Rectal smooth muscle tissue (tissue), 1 donor: Measurements from ENCODE around the gene COPZ2.

Source experiments
- H3K27ac ChIP-seq: one replicate; pipeline ENCODE4 v1.7.0; 2013; ENCODE audit warnings: low read depth, low read length, inconsistent platforms
- H3K27me3 ChIP-seq: one replicate; pipeline ENCODE4 v1.7.0; 2013; ENCODE audit warnings: low read length; ENCODE audit not compliant: control insufficient read depth, insufficient read depth
- H3K36me3 ChIP-seq: one replicate; pipeline ENCODE4 v1.7.0; 2013; ENCODE audit warnings: low read length; ENCODE audit not compliant: control insufficient read depth, insufficient read depth
- H3K4me1 ChIP-seq: one replicate; pipeline ENCODE4 v1.7.0; 2013; ENCODE audit warnings: low read length; ENCODE audit not compliant: control insufficient read depth, insufficient read depth
- H3K4me3 ChIP-seq: one replicate; pipeline ENCODE4 v1.7.0; 2013; ENCODE audit warnings: low read length
- H3K9ac ChIP-seq: one replicate; pipeline ENCODE4 v1.7.0; 2013; ENCODE audit warnings: low read length

COPZ2 gene

GRCh38 chr17:47982091-47982617 is 55.4 kb downstream of the COPZ2 start:
- no peaks in the 10 kb centered on the region for H3K27me3 ChIP-seq
- H3K9ac ChIP-seq, result no peak overlapping the region
- peaks cover 34% of the 10 kb centered on the region for H3K36me3 ChIP-seq
- no peak overlapping the region for H3K27ac ChIP-seq
- no peak overlapping the region for H3K4me3 ChIP-seq
- no peaks in the 10 kb centered on the region for H3K4me1 ChIP-seq

GRCh38 chr17:47981462-47981861 is 56.1 kb downstream of the COPZ2 start:
- Histone ChIP-seq H3K27ac (no peak overlapping the region), H3K27me3 (no peaks in the 10 kb centered on the region), H3K36me3 (peaks cover 37% of the 10 kb centered on the region), H3K4me3 (no peak overlapping the region), H3K9ac (no peak overlapping the region), H3K4me1 (no peaks in the 10 kb centered on the region)

GRCh38 chr17:47980541-47980940 is 57.1 kb downstream of the COPZ2 start:
- H3K27me3 ChIP-seq, result no peaks in the 10 kb centered on the region
- no peak overlapping the region for H3K4me3 ChIP-seq
- no peak overlapping the region for H3K9ac ChIP-seq
- peaks cover 44% of the 10 kb centered on the region for H3K36me3 ChIP-seq
- H3K4me1 ChIP-seq, result no peaks in the 10 kb centered on the region
- H3K27ac ChIP-seq, result no peak overlapping the region

- Histone ChIP-seq H3K36me3 (peaks cover 60% of the 10 kb centered on the region), H3K27me3 (no peaks in the 10 kb centered on the region), H3K4me1 (no peaks in the 10 kb centered on the region), H3K27ac (no peak overlapping the region), H3K9ac (no peak overlapping the region), H3K4me3 (no peak overlapping the region)
Observed at GRCh38 chr17:47978324-47978723, 59.3 kb downstream of the COPZ2 start.
